HepG2 (cell line): ENCODE results near the gene PPP1R27. TPM values are rescaled to one million over a fixed set of nuclear protein-coding genes. Genes with fewer than 3 reads are reported as not detected.

Experiments
- FLYWCH1 ChIP-seq: sonication (generic); formaldehyde crosslinking; IDR thresholded peaks from 2 replicates; pipeline ENCODE4 v1.8.1; 2023; ENCODE audit warnings: mild to moderate bottlenecking, missing genetic modification reagents
- TOPORS ChIP-seq: sonication (generic); formaldehyde crosslinking; IDR thresholded peaks from 2 replicates; pipeline ENCODE4 v1.8.0; 2023; ENCODE audit warnings: mild to moderate bottlenecking, missing genetic modification reagents
- ZNF33B ChIP-seq: sonication (generic); formaldehyde crosslinking; IDR thresholded peaks from 2 replicates; pipeline ENCODE4 v1.5.1; 2020; ENCODE audit warnings: mild to moderate bottlenecking, missing genetic modification reagents
- ZNF749 ChIP-seq: sonication (generic); formaldehyde crosslinking; IDR thresholded peaks from 2 replicates; pipeline ENCODE4 v1.8.0; 2022; ENCODE audit warnings: mild to moderate bottlenecking, missing genetic modification reagents, moderate library complexity, borderline replicate concordance
- ZNF776 ChIP-seq: sonication (generic); formaldehyde crosslinking; IDR thresholded peaks from 2 replicates; pipeline ENCODE4 v1.4.0; 2020; ENCODE audit warnings: mild to moderate bottlenecking, missing genetic modification reagents
- polyA plus RNA-seq, 8 experiments: library from polyadenylated mRNA; depleted of rRNA in 3 of 8; stranded (reverse) in 7 of 8; unstranded in 1 of 8; fragments of >200 nt; fragmentation: Illumina TruSeq in 4 of 8; extraction: Trizol in 4 of 8; gene quantifications; 2 replicates each; pipeline versions ENCODE4 v1.2.1 to v1.2.3, GENCODE V29; 2011 to 2016; ENCODE audit warnings: low read depth in 4 of 8, missing spikeins in 1 of 8, mixed read lengths in 1 of 8; ENCODE audit not compliant: insufficient read depth in 1 of 8
- total RNA-seq, 5 experiments: library from RNA; depleted of rRNA; stranded (reverse); fragments of >200 nt; fragmentation: Illumina TruSeq; extraction: Trizol; gene quantifications; 2 replicates each; pipeline ENCODE4 v1.2.3, GENCODE V29; 2016; ENCODE audit warnings: low read depth in 1 of 5
- TF ChIP-seq, protein P1 (sequence below): sonication (generic); formaldehyde crosslinking; IDR thresholded peaks from 2 replicates; pipeline ENCODE4 v1.5.0; 2020; ENCODE audit warnings: mild to moderate bottlenecking, missing genetic modification reagents, borderline replicate concordance
- TF ChIP-seq, protein P2 (sequence below): sonication (generic); formaldehyde crosslinking; IDR thresholded peaks from 2 replicates; pipeline ENCODE4 v1.8.1; 2023; ENCODE audit warnings: missing genetic modification reagents, mild to moderate bottlenecking, borderline replicate concordance
- TF ChIP-seq, protein P3 (sequence below): sonication (generic); formaldehyde crosslinking; IDR thresholded peaks from 2 replicates; pipeline ENCODE4; 2020; ENCODE audit warnings: missing genetic modification reagents, mild to moderate bottlenecking, borderline replicate concordance
- TF ChIP-seq, protein P4 (sequence below): sonication (generic); formaldehyde crosslinking; IDR thresholded peaks from 2 replicates; pipeline ENCODE4 v1.4.0; 2020; ENCODE audit warnings: low read depth, missing genetic modification reagents
- TF ChIP-seq, protein P5 (sequence below): sonication (generic); formaldehyde crosslinking; IDR thresholded peaks from 2 replicates; pipeline ENCODE4 v1.5.0; 2020; ENCODE audit warnings: mild to moderate bottlenecking, missing genetic modification reagents

PPP1R27 gene
- total and polyA plus RNA-seq, 2 of the 13 experiments (the other 11 are each of a cell fraction or from before 2014, with no cell fraction given), result 0.17 to 1.00 TPM

DNA sequence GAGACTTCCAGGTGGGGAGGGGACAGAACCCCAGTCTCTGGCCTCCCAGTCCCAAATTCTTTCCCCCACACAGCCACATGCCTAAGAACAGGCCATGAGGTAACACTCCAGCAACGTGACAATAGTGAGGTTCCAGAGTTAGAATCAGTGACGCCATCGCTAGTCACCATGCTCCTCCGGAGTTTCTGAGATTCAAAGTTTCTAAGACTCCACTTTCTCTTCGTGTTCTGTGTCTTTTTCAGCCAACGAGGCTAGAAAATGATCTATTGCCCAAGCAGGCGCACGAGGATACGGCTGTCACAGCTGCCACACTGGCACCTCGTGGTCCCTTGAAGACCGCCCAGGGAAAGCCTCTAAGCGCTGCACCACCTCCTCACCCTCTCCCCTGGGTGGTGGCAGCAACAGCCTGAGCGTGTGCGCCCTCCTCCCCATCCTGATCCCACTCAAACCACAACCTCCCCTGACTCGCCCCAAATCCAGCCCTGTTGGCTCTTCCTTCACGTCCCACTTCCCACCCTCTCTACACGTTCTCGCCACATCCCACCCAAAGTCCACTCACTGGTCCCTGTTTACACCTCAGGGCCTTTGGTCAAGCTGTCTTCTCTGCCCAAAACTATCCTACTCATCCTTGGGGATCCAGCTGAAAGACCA is 2.8 kb downstream of the PPP1R27 start (continued):
- TF ChIP-seq, protein P1, sequence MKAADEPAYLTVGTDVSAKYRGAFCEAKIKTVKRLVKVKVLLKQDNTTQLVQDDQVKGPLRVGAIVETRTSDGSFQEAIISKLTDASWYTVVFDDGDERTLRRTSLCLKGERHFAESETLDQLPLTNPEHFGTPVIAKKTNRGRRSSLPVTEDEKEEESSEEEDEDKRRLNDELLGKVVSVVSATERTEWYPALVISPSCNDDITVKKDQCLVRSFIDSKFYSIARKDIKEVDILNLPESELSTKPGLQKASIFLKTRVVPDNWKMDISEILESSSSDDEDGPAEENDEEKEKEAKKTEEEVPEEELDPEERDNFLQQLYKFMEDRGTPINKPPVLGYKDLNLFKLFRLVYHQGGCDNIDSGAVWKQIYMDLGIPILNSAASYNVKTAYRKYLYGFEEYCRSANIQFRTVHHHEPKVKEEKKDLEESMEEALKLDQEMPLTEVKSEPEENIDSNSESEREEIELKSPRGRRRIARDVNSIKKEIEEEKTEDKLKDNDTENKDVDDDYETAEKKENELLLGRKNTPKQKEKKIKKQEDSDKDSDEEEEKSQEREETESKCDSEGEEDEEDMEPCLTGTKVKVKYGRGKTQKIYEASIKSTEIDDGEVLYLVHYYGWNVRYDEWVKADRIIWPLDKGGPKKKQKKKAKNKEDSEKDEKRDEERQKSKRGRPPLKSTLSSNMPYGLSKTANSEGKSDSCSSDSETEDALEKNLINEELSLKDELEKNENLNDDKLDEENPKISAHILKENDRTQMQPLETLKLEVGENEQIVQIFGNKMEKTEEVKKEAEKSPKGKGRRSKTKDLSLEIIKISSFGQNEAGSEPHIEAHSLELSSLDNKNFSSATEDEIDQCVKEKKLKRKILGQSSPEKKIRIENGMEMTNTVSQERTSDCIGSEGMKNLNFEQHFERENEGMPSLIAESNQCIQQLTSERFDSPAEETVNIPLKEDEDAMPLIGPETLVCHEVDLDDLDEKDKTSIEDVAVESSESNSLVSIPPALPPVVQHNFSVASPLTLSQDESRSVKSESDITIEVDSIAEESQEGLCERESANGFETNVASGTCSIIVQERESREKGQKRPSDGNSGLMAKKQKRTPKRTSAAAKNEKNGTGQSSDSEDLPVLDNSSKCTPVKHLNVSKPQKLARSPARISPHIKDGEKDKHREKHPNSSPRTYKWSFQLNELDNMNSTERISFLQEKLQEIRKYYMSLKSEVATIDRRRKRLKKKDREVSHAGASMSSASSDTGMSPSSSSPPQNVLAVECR (CRISPR knock-in tag), result peak; percentile 72
- TF ChIP-seq ZNF776 (0 out of 2 replicates have a peak, but pooled peaks have one; percentile 68), TOPORS (CRISPR knock-in tag) (no peak), ZNF33B (CRISPR knock-in tag) (peak; percentile 88; the same call in 1 of the 2 replicates), ZNF749 (CRISPR knock-in tag) (peak; percentile 26; the same call in 1 of the 2 replicates), FLYWCH1 (CRISPR knock-in tag) (no peak)
- TF ChIP-seq, protein P2, sequence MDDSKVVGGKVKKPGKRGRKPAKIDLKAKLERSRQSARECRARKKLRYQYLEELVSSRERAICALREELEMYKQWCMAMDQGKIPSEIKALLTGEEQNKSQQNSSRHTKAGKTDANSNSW (CRISPR knock-in tag), result no peak
- TF ChIP-seq, protein P3, sequence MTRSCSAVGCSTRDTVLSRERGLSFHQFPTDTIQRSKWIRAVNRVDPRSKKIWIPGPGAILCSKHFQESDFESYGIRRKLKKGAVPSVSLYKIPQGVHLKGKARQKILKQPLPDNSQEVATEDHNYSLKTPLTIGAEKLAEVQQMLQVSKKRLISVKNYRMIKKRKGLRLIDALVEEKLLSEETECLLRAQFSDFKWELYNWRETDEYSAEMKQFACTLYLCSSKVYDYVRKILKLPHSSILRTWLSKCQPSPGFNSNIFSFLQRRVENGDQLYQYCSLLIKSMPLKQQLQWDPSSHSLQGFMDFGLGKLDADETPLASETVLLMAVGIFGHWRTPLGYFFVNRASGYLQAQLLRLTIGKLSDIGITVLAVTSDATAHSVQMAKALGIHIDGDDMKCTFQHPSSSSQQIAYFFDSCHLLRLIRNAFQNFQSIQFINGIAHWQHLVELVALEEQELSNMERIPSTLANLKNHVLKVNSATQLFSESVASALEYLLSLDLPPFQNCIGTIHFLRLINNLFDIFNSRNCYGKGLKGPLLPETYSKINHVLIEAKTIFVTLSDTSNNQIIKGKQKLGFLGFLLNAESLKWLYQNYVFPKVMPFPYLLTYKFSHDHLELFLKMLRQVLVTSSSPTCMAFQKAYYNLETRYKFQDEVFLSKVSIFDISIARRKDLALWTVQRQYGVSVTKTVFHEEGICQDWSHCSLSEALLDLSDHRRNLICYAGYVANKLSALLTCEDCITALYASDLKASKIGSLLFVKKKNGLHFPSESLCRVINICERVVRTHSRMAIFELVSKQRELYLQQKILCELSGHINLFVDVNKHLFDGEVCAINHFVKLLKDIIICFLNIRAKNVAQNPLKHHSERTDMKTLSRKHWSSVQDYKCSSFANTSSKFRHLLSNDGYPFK (CRISPR knock-in tag), result peak; percentile 41; the same call in 1 of the 2 replicates
- TF ChIP-seq, protein P4, sequence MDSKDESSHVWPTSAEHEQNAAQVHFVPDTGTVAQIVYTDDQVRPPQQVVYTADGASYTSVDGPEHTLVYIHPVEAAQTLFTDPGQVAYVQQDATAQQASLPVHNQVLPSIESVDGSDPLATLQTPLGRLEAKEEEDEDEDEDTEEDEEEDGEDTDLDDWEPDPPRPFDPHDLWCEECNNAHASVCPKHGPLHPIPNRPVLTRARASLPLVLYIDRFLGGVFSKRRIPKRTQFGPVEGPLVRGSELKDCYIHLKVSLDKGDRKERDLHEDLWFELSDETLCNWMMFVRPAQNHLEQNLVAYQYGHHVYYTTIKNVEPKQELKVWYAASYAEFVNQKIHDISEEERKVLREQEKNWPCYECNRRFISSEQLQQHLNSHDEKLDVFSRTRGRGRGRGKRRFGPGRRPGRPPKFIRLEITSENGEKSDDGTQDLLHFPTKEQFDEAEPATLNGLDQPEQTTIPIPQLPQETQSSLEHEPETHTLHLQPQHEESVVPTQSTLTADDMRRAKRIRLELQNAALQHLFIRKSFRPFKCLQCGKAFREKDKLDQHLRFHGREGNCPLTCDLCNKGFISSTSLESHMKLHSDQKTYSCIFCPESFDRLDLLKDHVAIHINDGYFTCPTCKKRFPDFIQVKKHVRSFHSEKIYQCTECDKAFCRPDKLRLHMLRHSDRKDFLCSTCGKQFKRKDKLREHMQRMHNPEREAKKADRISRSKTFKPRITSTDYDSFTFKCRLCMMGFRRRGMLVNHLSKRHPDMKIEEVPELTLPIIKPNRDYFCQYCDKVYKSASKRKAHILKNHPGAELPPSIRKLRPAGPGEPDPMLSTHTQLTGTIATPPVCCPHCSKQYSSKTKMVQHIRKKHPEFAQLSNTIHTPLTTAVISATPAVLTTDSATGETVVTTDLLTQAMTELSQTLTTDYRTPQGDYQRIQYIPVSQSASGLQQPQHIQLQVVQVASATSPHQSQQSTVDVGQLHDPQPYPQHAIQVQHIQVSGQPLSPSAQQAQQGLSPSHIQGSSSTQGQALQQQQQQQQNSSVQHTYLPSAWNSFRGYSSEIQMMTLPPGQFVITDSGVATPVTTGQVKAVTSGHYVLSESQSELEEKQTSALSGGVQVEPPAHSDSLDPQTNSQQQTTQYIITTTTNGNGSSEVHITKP (CRISPR knock-in tag), result 0 out of 2 replicates have a peak, but pooled peaks have one; percentile 22
- TF ChIP-seq, protein P5, sequence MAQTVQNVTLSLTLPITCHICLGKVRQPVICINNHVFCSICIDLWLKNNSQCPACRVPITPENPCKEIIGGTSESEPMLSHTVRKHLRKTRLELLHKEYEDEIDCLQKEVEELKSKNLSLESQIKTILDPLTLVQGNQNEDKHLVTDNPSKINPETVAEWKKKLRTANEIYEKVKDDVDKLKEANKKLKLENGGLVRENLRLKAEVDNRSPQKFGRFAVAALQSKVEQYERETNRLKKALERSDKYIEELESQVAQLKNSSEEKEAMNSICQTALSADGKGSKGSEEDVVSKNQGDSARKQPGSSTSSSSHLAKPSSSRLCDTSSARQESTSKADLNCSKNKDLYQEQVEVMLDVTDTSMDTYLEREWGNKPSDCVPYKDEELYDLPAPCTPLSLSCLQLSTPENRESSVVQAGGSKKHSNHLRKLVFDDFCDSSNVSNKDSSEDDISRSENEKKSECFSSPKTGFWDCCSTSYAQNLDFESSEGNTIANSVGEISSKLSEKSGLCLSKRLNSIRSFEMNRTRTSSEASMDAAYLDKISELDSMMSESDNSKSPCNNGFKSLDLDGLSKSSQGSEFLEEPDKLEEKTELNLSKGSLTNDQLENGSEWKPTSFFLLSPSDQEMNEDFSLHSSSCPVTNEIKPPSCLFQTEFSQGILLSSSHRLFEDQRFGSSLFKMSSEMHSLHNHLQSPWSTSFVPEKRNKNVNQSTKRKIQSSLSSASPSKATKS, result no peak
